Parathyroid adenoma (tissue), 2 donors: ENCODE measurements around the gene POU2F3.

Source experiments
- H2AFZ ChIP-seq: fragments of 300-600 bp; sonication (generic); one replicate; pipeline ENCODE4 v1.7.0; 2017; ENCODE audit warnings: antibody characterized with exemption, mild to moderate bottlenecking
- H3K27ac ChIP-seq: fragments of 300-600 bp; sonication (generic); one replicate; pipeline ENCODE4 v1.7.0; 2017
- H3K27me3 ChIP-seq: fragments of 300-600 bp; sonication (generic); one replicate; pipeline ENCODE4 v1.7.0; 2017; ENCODE audit warnings: low read length; ENCODE audit not compliant: control insufficient read depth, insufficient read depth
- H3K36me3 ChIP-seq: fragments of 300-600 bp; sonication (generic); one replicate; pipeline ENCODE4 v1.7.0; 2017; ENCODE audit warnings: low read length; ENCODE audit not compliant: control insufficient read depth, insufficient read depth
- H3K4me1 ChIP-seq: fragments of 300-600 bp; sonication (generic); one replicate; pipeline ENCODE4 v1.7.0; 2017; ENCODE audit warnings: control low read depth
- H3K4me2 ChIP-seq: fragments of 300-600 bp; sonication (generic); one replicate; pipeline ENCODE4 v1.7.0; 2017; ENCODE audit warnings: low read length
- H3K4me3 ChIP-seq: fragments of 300-600 bp; sonication (generic); one replicate; pipeline ENCODE4 v1.7.0; 2017; ENCODE audit warnings: low read depth, low read length
- H3K79me2 ChIP-seq: fragments of 300-600 bp; sonication (generic); one replicate; pipeline ENCODE4 v1.7.0; 2017; ENCODE audit warnings: control low read depth
- H3K9ac ChIP-seq: fragments of 300-600 bp; sonication (generic); one replicate; pipeline ENCODE4 v1.7.0; 2017; ENCODE audit warnings: mild to moderate bottlenecking
- H3K9me3 ChIP-seq: fragments of 300-600 bp; sonication (generic); one replicate; pipeline ENCODE4 v1.7.0; 2017; ENCODE audit warnings: low read length; ENCODE audit not compliant: control insufficient read depth
- CTCF ChIP-seq: fragments of 300-600 bp; sonication (generic); IDR thresholded peaks from one replicate; pipeline ENCODE4 v1.7.0; 2017; ENCODE audit warnings: antibody characterized with exemption, mild to moderate bottlenecking
- donor health status: primary hyperparathyroidism.

Gene POU2F3

GRCh38 chr11:120283124-120283523 lies 43.2 kb downstream of the POU2F3 start:
- no peak for TF ChIP-seq CTCF

GRCh38 chr11:120284272-120284671 lies 44.3 kb downstream of the POU2F3 start:
- H3K4me2 ChIP-seq = no peak overlapping the region
- no peaks in the 10 kb centered on the region for H3K9me3 ChIP-seq
- H2AFZ ChIP-seq = no peak overlapping the region
- no peak overlapping the region for H3K27ac ChIP-seq
- H3K4me3 ChIP-seq = no peak overlapping the region
- peaks cover 45% of the 10 kb centered on the region for H3K4me1 ChIP-seq
- TF ChIP-seq CTCF = no peak
- no peaks in the 10 kb centered on the region for H3K79me2 ChIP-seq
- no peaks in the 10 kb centered on the region for H3K27me3 ChIP-seq
- no peak overlapping the region for H3K9ac ChIP-seq
- H3K36me3 ChIP-seq = no peaks in the 10 kb centered on the region

More at GRCh38 chr11:120283124-120283523, 43.2 kb downstream of the POU2F3 start:
- Histone ChIP-seq H2AFZ (peak overlapping the region; percentile 22), H3K36me3 (no peaks in the 10 kb centered on the region), H3K27ac (peak overlapping the region; percentile 99), H3K9ac (no peak overlapping the region), H3K4me1 (peaks cover 47% of the 10 kb centered on the region), H3K4me2 (no peak overlapping the region), H3K9me3 (no peaks in the 10 kb centered on the region), H3K27me3 (no peaks in the 10 kb centered on the region), H3K79me2 (no peaks in the 10 kb centered on the region), H3K4me3 (no peak overlapping the region)

GRCh38 chr11:120285256-120285655 lies 45.3 kb downstream of the POU2F3 start:
- no peak overlapping the region for H3K4me2 ChIP-seq
- no peaks in the 10 kb centered on the region for H3K36me3 ChIP-seq
- H2AFZ ChIP-seq = no peak overlapping the region
- H3K4me3 ChIP-seq = no peak overlapping the region
- H3K27ac ChIP-seq = no peak overlapping the region
- H3K9me3 ChIP-seq = no peaks in the 10 kb centered on the region
- no peak for TF ChIP-seq CTCF
- H3K79me2 ChIP-seq = no peaks in the 10 kb centered on the region
- H3K9ac ChIP-seq = no peak overlapping the region
- H3K27me3 ChIP-seq = no peaks in the 10 kb centered on the region
- peaks cover 36% of the 10 kb centered on the region for H3K4me1 ChIP-seq

GRCh38 chr11:120288021-120288420 lies 48.1 kb downstream of the POU2F3 start:
- H3K9me3 ChIP-seq = no peaks in the 10 kb centered on the region
- H3K27me3 ChIP-seq = no peaks in the 10 kb centered on the region
- H3K36me3 ChIP-seq = no peaks in the 10 kb centered on the region
- no peak overlapping the region for H2AFZ ChIP-seq
- H3K4me3 ChIP-seq = no peak overlapping the region
- no peak overlapping the region for H3K4me2 ChIP-seq
- H3K79me2 ChIP-seq = no peaks in the 10 kb centered on the region
- no peak overlapping the region for H3K9ac ChIP-seq
- H3K4me1 ChIP-seq = peaks cover 29% of the 10 kb centered on the region
- no peak for TF ChIP-seq CTCF
- peak overlapping the region; percentile 42 for H3K27ac ChIP-seq

GRCh38 chr11:120289426-120289825 lies 49.5 kb downstream of the POU2F3 start:
- Histone ChIP-seq H3K4me3 (no peak overlapping the region), H3K27me3 (no peaks in the 10 kb centered on the region), H3K9me3 (no peaks in the 10 kb centered on the region), H3K27ac (no peak overlapping the region), H3K79me2 (no peaks in the 10 kb centered on the region), H3K9ac (no peak overlapping the region), H3K4me2 (no peak overlapping the region), H2AFZ (no peak overlapping the region), H3K4me1 (peaks cover 40% of the 10 kb centered on the region), H3K36me3 (no peaks in the 10 kb centered on the region)
- TF ChIP-seq CTCF = no peak
